Pons (tissue), 1 donor: Measurements from ENCODE around the gene C14orf132.

Experiments
- DNase-seq: peaks from one replicate; pipeline ENCODE4 v3.0.0-alpha.2; 2016; ENCODE audit warnings: low spot score

Gene C14orf132

DNA sequence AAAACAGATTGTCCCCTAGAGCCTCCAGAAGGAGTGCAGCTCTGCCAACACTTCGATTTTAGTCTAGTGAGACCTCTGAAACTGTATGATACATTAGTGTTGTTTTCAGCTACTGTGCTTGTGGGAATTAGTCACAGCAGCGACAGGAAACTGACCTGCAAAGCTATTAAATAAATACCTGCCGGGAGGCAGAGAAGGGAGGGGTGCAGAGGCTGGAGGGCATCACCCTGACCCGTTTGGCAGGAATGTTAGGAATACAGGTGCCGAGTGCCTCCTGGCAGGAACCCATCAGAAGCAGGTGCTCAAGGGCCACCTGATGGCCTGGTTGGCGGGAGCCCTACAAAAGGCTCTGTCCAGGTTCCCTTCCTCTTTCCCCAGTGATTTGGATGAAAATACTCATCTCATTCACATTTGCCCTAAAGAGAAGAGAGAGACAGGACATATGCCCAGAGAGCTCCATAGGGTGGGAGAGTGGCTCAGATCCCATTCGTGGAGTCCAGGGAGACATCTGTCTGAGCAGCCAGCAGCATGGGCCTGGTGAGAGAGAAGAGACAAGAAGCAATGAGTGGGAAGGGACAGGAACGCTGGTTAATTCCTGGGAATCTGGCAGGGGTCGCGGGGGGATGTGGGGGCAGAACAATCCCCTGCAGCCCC, 44.6 kb downstream of the C14orf132 start:
- DNase-seq = no peak

DNA sequence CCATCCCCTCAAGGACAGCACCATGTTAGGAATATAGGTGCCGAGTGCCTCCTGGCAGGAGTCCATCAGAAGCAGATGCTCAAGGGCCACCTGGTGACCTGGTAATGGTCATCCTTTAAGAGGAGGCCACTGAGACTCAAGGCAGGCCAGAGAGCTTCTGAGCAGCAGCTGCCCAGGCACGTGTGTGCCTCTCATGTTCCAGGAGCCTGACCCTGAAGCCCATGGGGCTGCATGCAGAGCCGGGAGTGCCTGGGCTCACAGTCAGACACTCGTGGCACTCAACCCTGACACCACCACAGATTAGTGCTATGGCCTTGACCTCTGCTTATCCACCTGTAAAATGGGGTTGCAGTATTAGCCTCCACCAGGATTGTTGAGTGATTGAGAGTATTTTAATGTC, 45.6 kb downstream of the C14orf132 start:
- DNase-seq = no peak

DNA sequence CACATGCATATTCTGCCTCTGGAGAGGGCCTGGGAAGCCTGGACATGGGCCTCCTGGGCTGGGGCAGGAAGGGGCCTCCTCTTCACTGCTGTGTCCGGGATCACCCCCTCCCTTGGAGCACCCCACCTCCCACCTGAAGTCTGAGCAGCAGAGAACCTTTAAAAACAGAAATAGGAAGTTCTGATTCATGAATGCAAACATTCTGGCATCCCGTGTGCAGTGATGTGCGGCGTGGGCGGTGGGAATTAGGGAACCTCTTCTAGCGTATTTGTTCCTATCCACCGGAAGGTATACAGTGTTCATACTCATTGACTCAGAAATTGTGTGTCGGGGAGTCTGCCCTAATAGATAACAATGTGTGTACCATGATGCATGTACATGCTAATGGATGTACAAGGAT, 46.2 kb downstream of the C14orf132 start:
- no peak for DNase-seq

DNA sequence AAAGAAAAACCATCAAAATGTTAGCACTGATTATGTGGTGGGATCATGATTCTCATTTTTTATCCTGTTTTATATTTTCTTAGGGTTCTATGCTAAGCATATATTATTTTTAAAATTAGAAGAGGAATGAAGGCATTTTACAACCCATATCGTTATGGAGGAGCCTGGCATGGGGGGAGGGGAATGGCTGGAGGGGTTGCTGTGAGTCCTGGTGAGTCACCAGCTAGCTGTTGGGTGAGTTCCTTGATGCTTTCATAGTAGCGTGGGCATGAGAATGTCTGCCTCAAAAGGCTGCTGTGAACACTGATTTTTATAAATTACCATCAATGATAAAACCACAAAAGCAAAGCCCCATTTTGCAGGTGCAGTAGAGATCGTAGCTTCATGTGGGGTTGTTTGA, 46.9 kb downstream of the C14orf132 start:
- no peak for DNase-seq

DNA sequence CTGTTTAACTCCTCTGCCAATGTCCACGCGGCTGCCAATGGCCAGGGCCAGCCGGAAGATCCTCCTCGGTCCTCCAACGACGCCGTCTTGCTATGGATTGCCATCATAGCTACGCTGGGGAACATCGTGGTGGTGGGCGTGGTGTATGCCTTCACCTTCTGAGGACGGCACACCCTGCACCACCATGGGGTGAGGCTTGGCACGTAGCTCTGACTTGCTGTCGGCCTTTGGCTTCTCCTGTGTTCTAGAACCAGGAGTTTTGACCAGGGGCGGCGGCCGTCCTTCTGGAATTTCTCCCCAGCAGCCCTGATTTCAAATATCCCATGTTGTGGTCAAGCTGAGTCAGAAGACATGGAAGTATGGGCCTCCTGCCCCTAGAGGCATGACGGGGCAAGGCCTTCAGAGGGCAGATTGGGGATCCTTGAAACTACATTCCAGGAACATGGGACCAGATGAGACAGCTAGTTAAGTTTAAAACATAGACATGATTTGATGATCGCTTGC, 47.5 kb downstream of the C14orf132 start:
- no peak for DNase-seq

DNA sequence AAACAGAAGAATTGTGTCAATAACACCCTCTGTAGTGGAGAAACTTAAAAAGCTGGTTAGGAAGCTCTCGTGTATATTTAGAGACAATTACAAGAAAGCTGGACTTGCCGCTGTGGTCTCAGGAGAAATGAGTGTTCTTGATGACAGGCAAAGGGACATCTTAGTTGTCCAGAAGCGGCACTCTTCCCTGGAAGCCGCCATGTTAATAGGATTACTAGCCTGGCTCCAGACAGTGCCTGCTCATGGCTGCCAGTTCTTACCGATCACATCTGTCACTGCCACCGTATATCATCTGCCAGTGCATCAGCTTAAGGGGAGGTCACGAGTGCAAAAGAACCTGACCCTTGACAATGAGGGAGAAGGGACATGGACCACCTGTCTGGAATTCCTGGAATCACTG, 48.9 kb downstream of the C14orf132 start:
- DNase-seq = no peak

DNA sequence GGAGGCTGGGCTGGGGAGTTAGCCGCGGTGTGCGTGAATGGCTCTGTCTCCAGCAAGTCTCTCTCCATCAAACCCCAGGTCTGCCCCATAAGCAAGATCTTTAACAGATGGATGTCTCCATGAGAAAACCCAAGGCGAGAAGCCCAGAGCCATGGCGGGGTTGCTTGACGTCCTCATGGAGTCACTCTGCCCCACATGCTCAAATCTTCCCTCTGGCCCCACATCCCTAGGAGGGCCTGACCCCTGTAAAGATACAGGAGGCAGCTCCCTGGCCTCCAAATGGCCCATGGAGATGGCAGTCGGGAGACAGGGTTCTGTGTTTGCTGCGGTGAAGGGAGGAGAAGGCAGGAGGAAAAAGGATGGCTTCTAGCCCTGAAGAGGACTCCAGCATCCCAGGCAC, 49.3 kb downstream of the C14orf132 start:
- DNase-seq = no peak

DNA sequence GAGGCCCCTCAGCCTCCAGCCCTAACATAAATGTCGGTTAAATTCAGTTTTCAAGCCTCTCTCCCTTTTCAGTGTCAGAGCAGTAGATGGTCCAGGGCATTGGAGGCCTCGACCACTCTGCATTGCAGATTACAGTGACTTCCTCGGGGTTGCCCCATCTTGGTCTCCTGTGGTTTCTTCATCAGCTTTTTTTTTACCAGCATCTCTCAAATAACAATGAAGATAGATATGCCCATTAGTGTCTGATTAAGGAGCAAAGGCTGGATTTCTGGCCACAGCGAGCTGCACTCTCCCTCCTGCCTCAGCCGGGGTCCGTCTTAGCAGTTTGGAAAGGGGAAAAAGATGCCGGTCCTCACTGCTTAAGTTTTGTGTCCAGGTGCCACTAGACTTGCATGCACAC, 49.7 kb downstream of the C14orf132 start:
- no peak for DNase-seq

DNA sequence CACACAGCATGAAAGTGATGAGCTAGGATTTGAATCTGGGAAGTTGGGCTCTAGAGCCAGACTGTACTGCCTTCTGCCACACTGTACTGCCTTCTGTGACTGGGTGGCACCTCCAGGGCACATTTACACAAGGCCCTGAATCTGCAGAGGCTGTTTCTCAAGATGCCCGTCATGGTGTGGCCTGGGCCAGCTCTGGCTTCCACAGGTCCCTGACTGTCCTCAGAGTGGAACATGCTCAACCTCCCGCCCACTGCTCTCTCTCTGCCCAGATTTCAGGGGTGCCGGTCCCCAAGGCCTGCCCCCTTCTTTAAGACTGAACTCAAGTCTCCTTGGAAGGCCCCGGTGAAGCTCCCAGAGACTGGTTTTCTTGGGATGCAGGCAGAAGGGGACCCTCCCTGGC, 50.2 kb downstream of the C14orf132 start:
- no peak for DNase-seq

DNA sequence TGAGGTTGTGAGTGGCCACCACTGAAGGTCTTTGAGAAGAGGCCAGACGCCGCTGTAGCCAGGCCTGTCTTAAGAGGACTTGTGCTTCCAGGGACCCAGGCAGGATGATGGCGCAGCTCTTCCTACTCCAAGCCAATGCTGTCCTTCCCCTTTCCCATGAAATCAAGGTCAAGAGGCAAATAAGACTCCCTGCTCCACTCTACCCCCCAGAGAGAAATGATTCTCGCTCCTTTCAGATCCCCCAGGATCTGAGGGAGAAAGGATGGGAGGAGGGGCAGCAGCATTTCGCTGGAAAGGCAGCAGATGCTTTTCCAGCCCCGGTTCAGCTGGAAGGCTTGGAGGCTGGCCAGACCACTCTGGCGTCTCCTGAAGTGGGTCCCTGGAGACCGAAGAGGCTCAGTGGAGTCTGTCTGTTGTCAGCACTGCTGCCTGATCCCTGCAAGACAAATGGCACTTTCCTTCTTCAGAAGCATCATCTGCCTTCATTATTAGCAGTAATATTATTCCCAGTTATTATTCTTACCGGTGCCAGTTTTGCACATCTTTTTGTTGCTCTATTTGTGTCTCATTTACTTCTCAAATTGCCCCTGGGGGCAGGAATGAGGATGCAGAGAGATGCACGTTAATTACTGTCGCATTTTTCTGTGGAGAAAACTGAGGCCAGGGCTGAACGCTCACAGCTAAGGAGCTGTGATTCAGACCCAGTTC, 51.4 kb downstream of the C14orf132 start:
- peak; percentile 42 for DNase-seq

DNA sequence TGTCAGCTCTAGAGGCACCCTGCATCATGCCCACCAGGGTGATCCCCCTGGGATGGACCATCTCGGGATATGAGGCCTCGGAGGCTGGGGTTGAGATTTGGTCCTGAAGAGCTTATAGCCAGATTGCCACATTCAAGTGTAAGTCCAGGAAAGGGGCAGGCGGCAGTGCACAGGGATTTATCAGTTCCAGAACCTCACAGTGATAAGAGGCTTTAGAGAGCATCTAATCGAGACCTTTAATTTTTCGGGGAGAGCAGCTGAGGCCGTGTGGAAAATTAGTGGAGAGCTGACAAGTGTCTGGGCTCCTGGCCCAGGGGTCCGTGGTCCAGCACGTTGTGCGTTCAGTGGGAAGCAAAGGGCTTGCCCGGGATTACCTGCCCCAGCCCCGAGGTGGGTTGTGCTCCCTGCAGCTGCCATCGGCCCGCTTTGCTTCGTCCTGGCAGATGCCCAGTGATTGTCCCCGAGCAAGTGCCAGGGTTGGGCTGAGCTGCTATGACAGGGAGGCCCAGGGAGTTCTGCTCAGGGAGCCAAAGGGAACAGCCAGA, 52.1 kb downstream of the C14orf132 start:
- no peak for DNase-seq

DNA sequence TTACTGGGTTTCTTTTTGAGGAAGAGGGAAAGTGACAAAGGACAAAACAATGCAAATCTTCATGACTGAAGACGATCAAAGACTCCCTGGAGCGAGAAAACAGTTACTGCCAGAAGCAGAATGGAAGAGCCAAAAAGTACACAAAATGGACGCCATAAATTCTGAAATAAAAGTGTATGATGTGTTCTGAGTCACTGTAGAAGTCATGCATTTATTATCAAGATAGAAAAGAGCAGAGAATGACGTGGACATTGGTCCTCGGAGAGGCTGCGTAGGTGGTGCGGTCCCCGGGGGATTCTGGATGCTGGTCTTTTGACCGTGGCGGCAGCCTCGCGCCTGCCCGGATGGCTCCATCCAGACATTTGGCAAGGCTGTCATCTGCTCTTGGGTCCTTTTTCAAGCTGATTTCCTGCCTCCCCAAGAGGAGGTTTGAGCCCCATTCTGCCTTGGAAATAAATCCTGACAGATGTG, 52.8 kb downstream of the C14orf132 start:
- no peak for DNase-seq

DNA sequence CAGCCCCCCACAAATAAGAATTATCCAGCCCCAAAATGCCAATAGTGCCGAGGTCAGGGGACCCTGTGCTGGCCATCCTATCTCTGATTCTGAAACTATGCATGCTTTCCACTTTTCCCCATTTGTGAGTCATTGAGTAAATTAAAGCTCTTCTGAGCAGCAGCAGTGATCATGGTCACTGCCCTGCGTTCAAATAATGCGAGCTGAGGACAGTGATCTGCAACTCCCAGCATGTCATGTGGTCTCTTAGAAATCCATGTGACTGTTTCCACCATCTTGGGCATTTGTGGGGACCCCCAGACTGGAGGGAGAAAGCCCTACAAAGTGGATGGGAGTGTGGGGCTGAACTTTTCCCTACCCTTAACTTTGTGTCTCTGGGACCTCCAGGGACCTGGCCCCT, 53.8 kb downstream of the C14orf132 start:
- no peak for DNase-seq

DNA sequence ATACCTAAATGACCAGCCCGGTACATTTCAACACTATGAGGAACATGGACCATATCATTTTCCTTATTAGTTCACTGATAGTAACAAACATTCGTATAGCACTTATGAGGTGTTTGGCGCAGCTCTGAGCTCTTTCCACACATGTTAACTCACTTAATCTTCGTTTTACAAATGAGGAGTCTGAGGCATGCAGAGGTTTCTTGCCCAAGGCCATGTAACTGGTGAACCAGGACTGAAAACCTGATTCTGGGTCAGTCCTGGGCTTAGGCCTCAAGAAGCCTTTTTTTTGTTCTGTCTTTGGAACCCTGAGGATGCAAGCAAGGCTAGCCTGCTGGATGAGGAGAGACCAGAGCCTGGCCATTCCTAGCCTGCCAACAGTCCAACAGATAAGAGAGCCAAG, 55.0 kb downstream of the C14orf132 start:
- DNase-seq = no peak

DNA sequence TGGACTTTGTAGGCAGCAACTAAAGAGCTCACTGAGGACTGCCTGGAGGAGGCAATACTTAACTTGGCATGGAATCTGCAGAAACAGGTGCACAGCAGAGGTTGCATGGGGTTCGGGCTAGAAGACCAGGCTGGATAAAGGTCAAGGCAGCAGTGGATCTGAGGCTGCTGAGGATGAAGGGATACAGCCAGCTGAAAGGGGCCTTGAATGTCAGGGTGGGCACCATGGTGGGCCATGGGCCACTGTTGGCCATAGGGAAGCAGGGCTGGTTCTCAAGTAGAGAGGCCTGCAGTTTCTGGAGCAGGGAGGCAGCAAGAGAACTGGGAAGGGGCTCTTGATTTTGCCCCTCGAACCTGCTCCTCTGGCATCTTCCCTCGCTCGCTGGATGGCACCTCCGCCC, 55.5 kb downstream of the C14orf132 start:
- no peak for DNase-seq

DNA sequence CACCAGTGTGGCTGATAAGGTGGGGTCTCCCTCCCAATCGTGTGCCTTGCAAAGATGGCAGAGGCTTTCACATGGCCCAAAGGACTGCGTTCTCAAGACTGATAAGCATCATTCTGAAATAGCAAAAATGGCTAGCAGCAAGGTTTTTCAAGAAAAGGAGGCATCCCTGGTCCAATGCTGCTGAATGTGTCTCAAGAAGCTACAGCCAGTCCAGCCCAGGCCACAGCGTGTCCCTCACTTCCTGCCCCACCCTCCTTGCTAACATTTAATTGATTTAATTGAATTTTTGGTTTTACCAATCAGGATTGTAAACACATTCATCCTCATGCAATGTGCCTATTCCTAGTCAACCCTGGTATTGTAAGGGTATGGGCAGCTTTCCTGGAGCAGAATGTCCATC, 55.9 kb downstream of the C14orf132 start:
- DNase-seq = no peak

DNA sequence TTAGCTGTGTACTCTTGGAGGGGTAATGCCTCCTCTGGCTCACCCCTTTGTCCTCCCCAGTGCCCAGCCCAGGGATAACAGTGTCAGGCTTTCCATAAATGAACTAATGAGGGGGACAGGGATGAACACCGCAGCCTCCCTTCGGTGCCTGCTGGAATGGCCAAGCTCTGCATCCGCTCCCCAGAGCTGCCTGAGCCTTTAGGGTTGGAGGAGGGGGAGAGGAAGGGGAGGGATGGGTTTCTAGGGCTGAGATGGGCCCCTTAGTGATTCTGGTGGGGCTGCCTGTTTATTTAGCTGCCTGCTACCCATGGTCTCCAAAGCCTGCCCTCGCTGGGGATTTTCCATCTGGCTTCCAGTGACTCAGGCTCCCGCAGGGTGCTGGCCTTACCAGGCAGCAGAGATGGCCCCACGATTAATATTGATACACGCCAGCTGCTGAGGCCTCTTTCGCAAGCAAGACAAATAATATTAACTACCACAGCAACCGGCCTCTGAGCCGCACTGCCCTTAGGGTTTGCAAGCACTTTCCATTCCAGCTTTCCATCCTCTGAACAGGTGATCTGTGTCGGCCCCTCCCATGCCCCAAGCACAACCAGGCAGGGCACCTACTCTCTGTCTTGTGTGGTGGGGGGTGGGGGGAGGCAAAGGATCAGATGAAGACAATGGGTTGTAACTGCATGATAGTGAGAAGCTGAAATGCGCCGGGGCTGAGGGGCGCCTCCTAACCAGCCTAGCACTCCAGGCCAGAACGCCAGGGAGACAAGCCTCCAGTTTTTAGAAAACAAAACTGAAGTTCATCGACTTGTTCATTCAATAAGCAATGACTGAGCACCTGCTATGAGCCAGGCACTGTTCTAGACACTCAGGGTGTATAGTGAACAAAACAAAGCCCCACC, 56.7 kb downstream of the C14orf132 start:
- DNase-seq = no peak

DNA sequence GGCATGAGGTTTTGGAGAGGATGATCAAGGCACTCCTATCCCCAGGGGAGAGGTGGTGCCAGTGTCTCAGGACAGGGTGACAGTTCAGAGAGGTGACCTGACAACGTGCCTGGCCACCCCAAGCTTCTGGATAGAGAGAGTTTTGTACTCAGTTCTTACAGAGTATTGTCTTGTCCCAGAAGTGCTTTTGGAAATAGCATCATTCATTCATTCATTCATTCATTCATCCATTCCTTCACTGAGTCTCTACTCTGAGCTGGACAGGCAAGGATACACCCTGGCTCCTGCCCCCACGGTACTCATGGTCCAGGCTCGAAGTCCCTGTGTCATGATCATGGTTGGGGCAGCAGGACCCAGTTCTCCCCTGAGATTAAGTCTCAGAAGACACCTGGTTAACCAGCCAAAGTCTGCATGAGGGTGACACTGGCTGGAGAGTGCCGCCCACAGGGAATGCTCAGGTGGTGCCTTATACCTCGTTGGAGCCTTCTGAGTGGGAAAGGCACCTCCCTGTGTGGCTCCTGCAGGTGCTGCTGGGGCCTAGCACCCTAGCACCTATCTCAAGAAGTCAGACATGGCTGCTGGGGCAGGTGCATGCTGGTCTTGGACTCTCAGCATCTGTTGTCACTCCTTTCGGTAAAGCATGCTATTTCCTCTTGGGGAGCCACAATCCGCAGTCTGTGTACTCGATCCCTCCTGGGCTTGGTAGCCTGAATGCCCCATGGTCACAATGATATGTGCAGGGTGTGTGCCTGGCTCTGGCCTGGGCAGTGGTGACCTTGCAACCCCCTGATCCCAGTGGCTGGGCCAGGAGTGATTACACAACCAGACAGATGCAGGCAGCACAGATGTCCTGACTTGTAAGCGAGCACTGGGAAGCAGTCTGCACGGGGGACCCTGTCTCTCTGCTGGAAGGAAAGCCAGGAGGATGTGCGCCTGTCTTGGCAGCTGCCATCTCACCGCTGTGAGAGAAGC, 57.8 kb downstream of the C14orf132 start:
- no peak for DNase-seq

DNA sequence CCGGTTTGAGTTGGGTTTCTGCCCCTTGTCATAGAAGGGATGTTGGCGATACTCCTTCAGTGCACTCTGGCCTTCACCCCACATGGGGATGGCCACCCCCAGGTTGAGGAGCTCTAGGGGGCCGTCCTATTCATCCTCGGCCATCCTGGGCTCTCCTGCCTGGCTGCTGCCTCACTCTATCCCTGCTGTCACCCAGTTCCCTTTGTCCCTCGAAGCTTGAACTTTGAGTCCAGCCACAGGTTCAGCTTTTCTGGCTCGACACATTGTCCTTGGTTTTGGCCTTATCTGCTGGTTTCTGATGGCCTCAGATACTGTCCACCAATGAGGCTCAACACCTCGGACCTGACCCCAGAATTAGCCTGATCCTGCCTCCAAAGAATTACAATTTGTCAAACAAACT, 58.6 kb downstream of the C14orf132 start:
- no peak for DNase-seq

DNA sequence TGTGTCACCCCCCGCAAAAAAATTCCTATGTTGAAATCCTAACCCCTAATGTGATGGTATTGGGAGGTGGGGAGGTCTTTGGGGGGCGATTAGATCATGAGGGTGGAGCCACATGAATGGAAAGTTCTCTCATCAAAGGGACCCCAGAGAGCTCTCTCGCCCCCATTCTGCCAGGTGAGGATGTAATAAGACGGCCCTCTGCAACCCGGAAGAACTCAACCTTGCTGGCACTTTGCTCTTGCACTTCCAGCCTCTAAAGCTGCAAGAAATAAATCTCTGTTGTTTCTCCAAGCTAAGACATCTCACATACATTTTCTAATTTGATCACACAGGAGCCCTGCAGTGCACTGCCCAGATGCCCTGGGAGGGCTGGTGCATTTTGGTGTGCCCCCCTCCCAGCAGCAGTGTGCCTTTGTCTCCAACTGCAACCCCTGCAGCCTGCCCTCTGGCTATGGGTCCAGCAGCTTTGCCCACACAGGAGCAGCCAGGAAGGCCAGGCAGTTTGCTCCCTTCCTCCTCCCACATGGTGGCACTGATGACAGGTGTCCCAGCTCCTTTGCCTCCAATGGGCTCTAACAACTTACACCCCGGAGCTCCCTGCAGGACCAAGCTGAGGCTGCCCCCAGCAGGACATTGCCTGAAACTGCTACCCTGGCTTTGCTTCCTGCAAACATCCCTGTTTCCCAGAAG, 59.3 kb downstream of the C14orf132 start:
- peak; percentile 77 for DNase-seq

DNA sequence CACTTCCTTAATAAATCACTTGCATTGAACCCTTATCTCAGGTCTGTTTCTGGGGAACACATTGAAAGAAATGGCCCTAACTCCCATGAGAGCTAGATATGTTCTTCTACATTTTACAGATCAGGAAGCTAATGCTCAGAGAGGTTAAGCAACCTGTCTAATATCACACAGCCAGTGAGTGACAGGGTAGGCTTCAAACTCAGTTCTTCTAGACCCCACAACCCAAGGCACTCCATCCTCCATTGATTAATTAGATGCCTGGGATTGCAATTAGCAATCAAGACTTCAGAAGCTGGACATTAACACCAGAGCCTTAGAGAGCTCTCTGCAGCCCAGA, 59.8 kb downstream of the C14orf132 start:
- DNase-seq = no peak
